IPS-11a (cell line): ENCODE results near the gene CACNA1B.

Experiments used
- H3K4me3 ChIP-seq: one replicate; pipeline ENCODE4 v1.5.1; 2013; ENCODE audit warnings: low read depth, low read length, control low read depth

The CACNA1B gene

DNA sequence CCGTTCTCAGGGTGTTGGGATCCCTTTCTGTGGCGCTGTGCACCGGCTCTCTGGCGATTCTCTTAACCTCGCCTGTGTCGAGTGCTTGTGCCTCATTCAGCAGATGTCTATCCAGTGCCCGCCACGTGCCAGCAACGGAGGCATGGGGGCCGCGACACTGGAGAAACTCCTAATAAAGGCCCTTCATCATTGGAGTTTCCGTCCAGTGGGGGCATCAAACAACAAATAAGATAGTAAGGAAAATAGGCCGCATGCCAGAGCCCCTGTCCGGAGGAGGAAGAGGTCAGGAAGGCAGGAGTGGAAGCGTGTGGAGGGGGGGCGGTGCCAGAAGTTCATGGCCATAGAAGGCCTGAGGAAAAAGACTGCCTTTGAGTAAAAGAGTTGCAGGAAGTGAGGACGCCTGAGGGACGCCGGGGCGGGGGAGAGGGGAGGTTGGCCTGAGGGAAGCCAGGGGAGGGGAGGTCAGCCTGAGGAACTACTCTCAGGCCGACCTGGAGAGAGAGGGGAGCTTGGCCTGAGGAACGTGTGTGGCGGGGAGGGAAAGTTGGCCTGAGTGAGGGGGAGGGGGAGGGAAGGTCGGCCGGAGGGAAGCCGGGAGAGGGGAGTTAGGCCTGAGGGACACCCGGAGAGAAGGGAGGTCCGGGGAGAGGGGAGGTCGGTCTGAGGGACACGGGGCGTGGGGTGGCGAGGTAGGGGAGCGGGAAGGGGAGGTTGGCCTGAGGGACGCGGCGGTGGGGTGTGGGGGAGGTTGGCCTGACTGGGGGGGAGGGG is 82.2 kb downstream of the CACNA1B start:
- H3K4me3 ChIP-seq: no peak overlapping the region

DNA sequence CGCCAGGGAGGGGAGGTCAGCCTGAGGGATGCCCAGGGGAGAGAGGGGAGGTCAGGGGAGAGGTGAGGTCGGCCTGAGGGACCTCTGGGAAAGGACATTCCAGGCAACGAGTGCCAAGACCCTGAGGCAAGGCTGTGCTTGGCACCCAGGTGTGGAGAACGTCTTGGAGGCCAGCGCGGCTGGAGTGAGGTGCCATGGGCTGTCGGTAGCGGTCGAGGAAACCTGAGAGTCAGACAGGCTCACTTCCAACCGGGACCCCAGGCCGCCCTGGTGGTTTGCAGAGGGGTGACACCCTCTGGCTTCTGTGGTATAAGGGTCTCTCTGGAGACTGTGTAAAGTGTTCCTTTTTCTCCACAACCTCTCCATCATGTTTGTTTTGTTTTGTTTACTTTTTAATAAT is 82.9 kb downstream of the CACNA1B start:
- no peak overlapping the region for H3K4me3 ChIP-seq

DNA sequence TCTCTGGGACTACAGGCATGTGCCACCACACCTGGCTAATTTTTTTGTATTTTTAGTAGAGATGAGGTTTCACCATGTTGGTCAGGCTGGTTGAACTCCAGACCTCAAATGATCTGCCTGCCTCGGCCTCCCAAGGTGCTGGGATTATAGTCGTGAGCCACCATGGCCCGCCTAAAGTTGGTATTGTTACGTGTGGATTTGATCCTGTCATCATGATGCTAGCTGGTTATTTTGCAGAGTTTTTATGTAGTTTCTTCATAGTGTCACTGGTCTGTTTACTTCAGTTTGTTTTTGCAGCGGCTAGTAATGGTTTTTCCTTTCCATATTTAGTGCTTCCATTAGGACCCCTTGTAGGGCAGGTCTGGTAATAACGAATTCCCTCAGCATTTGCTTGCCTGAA is 85.9 kb downstream of the CACNA1B start:
- H3K4me3 ChIP-seq: no peak overlapping the region

DNA sequence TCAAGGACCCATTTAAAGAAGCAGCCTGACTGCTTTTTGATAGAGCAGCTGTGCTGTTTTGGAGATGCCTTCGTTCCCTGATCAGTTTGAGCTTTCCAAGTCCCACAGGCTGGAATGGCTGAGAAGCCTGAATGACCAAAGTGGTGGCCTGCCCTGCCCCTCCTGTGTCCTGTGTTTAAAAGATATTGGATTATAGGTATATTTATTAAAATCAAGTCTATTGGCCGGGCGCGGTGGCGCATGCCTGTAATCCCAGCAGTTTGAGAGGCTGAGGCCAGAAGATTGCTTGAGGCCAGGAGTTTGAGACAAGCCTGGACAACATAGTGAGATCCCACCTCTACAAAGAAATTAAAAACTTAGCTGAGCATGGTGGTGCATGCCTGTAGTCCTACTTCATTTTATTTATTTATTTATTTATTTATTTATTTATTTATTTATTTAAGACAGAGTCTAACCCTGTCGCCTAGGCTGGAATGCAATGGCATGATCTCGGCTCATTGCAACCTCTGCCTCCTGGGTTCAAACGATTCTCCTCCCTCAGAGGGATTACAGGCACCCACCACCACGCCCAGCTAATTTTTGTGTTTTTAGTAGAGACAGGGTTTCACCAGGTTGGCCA is 87.7 kb downstream of the CACNA1B start:
- H3K4me3 ChIP-seq: no peak overlapping the region

DNA sequence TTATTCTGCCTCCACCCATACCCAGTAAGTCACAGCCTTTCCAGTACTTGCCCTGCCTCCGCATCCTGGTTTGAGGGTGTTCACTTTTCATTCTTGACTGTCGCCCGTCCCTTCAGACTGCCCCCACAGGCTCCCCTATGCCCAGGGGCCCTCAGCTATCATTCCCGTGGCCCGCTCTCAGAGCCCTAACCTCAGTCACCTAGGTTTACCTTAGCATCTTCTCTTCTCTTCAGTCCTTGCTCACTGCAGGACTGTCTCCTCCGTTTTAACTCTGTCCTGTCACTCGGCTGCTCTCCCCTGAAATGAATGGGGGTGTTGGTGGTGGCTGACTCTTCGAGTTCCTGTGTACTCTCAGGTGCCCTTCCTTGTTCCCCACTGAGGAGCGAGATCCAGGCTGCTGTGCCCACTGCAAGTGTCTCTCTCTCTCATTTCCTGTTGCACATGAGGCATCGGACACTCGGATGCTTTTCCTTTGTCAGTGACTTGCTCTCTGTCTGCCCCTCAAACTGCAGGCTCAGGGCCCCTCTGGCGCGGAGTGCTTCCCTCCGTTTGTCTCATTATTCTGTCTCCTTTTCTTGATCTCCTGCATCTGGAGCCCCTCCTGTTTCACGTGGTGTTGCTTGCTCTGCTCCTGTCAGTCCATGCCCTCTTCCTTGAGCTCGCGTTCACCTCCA is 89.8 kb downstream of the CACNA1B start:
- no peak overlapping the region for H3K4me3 ChIP-seq

DNA sequence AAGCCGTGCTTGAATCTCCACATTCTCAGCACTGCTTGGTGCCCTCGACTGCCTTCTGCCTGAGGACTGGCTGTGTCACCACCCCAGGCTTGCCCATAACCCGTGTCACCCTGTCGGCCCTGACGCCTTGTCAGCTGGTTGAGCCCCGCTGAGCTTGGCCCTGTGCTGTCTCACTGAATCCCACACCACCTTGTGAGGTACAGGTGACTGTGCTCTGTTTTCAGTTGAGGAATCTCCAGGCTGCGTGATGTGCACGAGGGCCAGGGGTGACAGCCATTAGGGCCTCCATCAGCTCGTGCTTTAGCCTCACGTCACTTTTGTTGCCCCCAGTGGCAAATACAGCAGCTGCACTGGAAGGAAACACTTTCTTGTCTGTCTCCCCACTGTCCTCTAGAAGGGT is 90.7 kb downstream of the CACNA1B start:
- H3K4me3 ChIP-seq: no peak overlapping the region

DNA sequence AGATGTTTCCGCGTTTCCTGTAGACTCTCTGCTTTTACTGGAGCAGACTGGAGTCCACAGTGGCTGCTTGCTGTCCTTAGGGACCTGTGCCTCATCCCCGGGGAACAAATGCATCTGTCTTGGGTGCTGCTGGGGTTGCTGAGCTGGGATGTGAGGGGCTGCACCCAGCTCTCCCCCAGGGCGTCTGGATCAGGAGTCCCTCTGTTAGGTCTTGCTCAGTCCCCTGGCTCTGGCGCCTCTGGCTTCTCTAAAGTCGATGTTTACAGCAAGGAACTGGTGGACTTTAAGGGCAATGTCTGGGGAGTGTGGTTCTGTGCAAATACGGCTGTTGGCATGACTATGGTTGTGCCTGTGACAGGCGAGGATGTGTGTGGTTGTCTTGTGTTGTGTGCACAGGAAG is 91.4 kb downstream of the CACNA1B start:
- H3K4me3 ChIP-seq: no peak overlapping the region

DNA sequence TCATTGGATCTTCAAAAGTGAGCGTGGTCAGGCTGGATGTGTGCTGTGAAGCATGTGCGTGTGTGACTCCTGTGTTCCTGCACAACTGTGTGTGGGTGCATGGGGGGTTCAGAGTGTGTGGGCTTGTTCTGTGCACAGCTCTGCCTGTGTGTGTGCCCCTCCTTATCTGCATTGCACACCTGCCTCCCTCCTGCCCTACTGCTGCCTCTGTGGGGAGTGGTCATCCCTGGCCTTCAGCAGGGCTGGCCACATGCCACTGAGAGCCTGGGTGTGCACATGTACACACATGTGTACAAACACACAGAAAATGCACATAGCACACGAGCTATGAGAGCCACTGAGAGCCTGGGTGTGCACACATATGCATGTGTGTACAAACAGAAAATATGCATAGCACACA is 92.1 kb downstream of the CACNA1B start:
- no peak overlapping the region for H3K4me3 ChIP-seq

DNA sequence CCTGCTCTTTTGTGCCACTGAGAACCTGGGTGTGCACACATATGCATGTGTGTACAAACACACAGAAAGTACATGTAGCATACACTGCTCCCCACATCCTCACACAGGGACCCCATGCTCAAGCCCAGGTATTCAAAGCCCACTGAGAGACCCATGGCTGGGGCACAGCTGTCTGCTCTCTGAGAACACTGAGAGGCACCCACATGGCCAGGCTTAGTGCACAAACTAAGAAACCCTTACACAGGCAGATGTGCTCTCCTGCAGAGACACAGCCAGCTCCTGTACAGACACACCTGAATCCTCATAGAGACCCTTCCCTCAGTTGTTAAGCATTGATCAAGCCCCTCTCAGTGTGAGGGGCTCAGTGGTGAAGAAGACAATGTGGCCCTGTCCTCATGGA is 92.5 kb downstream of the CACNA1B start:
- no peak overlapping the region for H3K4me3 ChIP-seq

DNA sequence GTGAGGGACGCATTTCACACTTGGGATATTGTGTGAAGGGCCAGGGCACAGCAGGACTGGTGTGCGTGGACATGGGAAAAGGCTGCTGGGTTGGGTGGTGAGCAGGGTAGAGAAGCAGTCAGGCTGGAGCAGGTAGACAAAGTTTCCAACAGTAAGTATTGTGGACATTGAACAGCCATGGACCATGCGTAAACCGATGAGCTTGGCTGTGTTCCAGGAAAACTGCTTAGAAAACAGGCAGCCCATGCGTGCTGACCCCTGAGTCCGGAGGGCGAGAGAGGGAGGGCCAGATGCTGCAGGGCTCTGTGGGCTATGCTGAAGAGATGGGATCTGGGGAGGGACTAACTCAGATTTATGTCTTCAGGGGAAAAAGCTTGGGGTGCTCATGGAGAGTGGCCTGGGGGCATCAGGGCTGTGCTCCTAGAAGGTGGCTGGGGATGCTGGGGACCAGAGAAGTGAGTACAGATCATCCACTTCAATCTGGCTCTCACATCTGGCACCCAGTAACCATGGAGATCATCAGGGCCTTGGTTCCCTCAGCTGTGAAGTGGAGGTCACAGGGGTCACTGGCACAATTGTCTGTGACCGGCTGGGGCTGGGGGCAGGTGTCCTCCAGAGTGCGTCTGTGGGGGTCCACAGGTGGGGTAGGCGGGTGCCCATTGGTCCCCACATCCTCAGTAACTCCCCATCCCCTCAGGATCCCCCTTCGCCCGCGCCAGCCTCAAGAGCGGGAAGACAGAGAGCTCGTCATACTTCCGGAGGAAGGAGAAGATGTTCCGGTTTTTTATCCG is 93.3 kb downstream of the CACNA1B start:
- H3K4me3 ChIP-seq: no peak overlapping the region

DNA sequence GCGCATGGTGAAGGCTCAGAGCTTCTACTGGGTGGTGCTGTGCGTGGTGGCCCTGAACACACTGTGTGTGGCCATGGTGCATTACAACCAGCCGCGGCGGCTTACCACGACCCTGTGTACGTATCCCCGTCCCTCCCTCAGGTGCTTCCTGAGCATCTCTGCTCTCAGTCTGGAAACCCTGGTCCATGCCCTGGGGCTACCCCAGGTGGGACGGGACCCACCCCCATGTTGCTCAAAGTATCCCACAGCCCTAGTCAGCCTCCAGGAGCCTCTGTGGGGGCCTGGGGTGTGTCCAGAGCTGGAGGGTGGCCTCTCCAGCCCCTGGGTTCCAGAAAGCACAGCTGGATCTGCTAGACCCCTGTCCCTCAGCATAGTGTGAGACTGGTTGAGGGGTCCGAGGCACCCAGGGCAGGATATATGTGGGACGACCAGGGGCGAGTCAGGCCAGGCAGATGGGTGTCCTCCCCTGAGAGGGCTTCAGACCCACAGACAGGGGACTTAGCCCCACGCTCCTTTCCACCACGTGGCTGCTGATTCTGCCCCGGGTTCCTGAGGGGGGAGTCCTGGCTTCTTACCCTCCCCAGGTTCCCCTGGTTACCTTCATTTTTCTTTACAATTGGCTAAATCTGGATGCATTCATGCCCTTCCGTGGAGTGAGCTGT is 94.0 kb downstream of the CACNA1B start:
- H3K4me3 ChIP-seq: no peak overlapping the region

DNA sequence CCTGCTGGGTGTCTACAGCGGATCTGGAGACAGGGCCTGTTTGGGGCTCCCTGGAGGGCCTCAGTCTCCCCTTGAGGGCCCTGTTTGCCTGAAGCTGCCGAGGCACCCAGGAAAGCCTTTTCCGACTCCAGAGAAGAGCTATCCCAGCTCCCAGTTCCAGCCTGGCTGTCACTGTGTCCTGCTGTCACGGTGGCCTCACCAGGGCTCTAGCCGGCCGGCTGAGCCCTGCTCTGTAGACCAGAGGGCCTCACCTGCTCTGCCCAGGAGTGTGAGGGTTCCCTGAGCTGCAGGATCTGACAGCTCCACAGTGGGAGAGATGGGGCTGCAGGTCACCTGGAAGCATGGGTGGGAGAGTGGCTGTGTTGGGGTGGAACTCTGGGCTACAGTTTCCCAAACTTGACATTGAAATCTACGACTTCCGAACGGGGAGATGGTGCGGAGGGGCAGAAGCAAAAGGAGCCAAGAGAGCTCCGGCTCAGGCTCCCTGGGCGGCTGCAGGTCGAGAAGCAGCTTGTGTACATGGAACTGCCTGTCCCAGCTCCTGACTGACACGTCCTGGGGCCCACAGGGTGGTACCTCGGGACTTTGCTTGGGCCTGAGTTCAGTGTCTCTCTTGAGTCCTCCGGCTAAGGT is 94.9 kb downstream of the CACNA1B start:
- no peak overlapping the region for H3K4me3 ChIP-seq

DNA sequence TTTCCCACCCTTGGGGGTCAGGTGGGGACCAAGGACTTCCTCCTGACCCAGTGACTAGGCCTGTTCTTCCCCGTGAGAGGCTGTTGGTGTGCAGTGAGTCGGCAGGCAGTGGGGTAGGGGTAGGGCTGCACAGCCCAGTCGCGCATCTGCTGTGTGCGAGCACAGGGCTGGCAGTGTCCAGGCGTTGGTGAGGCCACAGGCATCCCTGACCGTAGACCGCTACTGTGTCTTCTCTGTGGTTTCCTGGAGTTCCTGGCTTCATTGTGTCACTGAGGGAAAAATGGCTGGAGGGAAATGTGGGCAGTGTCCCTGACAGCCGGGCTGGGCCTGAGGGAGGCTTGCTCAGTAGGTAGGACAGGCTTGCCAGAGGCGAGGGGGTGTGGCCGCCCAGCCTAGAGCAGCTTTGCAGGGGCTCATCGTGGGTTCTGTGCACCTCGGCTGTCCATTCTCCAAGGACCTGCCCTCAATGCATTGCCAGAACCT is 95.4 kb downstream of the CACNA1B start:
- no peak overlapping the region for H3K4me3 ChIP-seq

DNA sequence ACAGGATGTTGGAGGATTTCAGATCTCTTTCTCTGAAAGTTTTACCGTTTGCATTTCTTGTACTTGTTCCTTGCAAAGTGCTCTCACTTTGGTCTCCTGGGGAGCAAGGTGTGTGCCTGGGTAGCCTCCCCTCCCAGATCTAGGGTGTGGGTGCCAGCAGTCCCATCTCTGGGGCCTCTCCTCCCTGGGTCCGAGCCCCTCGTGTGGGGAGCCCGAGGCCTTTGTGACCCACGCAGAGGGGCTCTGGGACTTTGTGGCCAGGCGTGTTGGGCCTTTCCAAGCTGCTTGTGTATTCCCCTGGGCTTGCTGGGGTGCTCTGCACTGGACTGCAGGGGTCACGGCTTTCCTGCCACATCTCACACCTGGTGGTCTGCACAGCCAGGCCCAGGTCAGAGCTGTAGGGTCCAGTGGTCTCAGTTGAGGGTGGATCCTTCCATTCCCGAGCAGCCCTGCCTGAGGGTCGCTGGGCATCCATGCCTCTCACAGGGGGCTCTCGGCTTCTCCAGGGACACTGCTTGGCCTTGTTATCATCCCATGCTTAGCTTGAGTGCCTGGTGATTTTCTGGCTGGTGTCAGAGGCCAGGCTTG is 96.3 kb downstream of the CACNA1B start:
- H3K4me3 ChIP-seq: no peak overlapping the region

DNA sequence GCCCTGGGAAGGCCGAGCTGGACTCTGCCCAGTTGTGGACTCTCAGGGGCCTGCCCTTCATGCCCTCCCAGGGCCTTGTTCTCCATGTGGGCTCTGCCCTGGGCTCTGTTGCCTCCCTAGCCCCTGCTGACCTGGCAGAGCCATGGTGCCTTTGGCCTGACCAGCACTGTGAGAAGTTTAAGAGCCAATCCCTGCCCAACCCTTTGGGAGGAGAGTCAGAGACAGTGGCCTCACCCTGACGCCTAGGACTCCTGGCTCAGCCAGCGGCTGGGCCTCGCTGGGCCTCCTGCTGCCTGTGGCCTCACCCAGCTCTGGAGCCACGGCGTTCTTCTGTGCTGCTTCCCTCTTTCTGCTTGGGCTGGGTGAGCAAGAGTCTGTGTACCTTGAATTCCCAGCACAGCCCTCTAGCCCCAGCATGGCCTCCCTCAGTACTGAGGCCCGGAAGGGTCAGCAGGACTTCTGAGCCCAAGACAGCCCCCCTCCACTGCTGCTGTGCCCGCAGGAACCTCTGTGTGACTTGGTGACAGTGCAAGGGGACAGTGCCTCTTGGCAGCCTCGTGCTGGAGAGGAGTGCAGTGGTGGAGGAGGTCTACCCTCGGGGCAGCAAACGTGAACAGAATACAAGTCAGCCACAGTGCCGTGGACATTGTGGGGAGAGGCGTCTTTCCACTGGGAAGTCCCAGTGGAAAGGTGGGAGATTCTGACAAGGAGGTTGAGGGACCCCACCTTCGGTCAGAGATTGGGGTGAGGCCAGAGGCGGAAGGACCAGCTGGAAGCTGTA is 97.4 kb downstream of the CACNA1B start:
- H3K4me3 ChIP-seq: no peak overlapping the region

DNA sequence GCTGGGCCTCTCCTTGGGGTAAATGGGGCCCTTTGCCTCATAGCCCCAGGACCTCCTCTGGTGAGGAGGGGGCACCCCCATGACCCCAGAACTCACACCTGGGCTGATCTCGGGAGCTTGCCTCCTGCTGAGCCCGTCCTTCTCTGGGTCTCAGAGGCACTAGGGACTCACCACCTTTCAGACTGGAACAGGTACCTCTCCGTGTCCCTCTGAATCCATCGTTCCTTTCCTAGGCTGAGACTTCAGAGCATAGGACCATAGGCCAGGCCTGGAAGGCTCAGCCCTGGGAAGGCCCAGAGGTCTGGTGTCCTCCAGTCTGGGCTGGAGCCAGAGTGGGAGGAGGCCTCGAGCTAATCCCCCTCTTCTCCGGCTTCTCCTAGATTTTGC is 97.9 kb downstream of the CACNA1B start:
- no peak overlapping the region for H3K4me3 ChIP-seq

DNA sequence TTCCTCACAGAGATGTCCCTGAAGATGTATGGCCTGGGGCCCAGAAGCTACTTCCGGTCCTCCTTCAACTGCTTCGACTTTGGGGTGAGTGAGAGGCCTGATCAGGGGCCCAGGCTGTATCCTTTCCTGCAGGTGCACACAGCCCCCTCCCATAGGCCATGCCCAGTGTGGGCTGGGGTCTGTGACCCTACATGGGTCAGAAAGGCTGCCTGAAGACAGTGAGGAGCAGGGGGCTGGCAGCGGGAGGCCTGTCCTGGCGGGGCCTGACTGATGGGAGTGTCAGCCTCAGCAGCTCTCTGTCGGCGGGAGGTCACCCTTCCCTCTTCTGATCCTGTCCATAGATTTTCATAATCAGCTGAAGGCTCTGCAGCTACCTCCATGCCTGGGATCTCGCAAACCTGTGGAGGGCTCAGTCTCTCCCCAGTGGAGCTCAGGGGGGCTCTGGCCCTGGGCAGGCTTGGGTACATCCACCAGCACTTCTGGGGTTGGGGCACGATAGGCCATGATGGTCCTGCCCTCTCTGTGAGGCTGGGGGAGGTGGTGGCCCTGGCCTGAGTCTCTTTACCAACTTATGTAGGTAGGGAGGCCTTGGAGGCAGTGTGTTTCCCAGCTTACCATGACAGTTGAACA is 98.5 kb downstream of the CACNA1B start:
- no peak overlapping the region for H3K4me3 ChIP-seq

DNA sequence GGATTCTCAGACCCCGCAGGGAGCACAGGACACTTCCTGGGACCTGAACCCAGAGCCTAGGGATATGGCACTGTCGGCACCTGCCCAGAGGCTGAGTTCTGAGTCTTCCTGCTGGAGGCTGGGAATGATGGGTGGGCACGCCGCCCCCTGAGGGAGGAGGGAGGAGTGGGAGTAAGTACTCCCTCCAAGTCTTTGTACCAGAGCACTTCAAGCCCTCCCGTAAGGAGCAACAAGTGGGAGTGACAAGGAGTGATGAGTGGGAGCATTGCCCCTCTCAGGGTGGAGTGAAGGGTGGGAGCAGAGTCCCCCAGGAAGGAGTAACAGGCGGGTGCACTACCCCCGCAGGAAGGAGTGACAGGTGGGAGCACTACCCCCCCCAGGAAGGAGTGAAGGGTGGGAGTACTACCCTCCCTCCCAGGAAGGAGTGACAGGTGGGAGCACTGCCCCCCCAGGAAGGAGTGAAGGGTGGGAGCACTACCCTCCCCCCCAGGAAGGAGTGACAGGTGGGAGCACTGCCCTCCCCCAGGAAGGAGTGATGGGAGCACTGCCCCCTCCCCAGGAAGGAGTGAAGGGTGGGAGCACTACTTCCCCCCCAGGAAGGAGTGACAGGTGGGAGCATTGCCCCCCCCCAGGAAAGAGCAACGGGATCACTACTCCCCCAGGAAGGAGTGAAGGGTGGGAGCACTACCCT is 100.1 kb downstream of the CACNA1B start:
- H3K4me3 ChIP-seq: no peak overlapping the region
